HEK293T (cell line): ENCODE results near the gene TRIP4.

Source experiments
- ARNT ChIP-seq: fragments of 450-650 bp; IDR thresholded peaks from 2 replicates; pipeline ENCODE4 v1.6.1; 2017; ENCODE audit warnings: mild to moderate bottlenecking
- BHLHE40 ChIP-seq: fragments of 450-650 bp; IDR thresholded peaks from 2 replicates; pipeline ENCODE4 v1.6.1; 2016; ENCODE audit warnings: mild to moderate bottlenecking, moderate library complexity, borderline replicate concordance
- CTBP1 ChIP-seq: fragments of 450-650 bp; IDR thresholded peaks from 2 replicates; pipeline ENCODE4 v1.6.1; 2016; ENCODE audit warnings: borderline replicate concordance
- FOXA1 ChIP-seq: fragments of 450-650 bp; IDR thresholded peaks from 2 replicates; pipeline ENCODE4 v1.6.1; 2016; ENCODE audit warnings: mild to moderate bottlenecking
- FOXK2 ChIP-seq: fragments of 450-650 bp; IDR thresholded peaks from 2 replicates; pipeline ENCODE4 v1.6.1; 2016; ENCODE audit warnings: mild to moderate bottlenecking
- FOXM1 ChIP-seq: fragments of 450-650 bp; IDR thresholded peaks from 2 replicates; pipeline ENCODE4 v1.6.1; 2017; ENCODE audit warnings: mild to moderate bottlenecking, borderline replicate concordance
- HDGF ChIP-seq: fragments of 450-650 bp; IDR thresholded peaks from 2 replicates; pipeline ENCODE4 v1.6.1; 2017; ENCODE audit warnings: antibody characterized with exemption, borderline replicate concordance
- NFRKB ChIP-seq: fragments of 450-650 bp; IDR thresholded peaks from 2 replicates; pipeline ENCODE4 v1.6.1; 2016; ENCODE audit warnings: mild to moderate bottlenecking, moderate library complexity
- PKNOX1 ChIP-seq: fragments of 450-650 bp; IDR thresholded peaks from 2 replicates; pipeline ENCODE4 v1.6.1; 2016
- SP1 ChIP-seq: fragments of 450-650 bp; IDR thresholded peaks from 2 replicates; pipeline ENCODE4 v1.6.1; 2017
- TARDBP ChIP-seq: fragments of 450-650 bp; IDR thresholded peaks from 2 replicates; pipeline ENCODE4 v1.6.1; 2016
- ZNF384 ChIP-seq: fragments of 450-650 bp; IDR thresholded peaks from 2 replicates; pipeline ENCODE4 v1.6.1; 2016

- no peak for TF ChIP-seq NFRKB
- no peak for TF ChIP-seq FOXM1
- no peak for TF ChIP-seq FOXK2
- TF ChIP-seq ZNF384: no peak
- TF ChIP-seq TARDBP: no peak
- TF ChIP-seq FOXA1: no peak
- no peak for TF ChIP-seq ARNT
- TF ChIP-seq BHLHE40: no peak
- TF ChIP-seq HDGF: no peak
- no peak for TF ChIP-seq SP1
- TF ChIP-seq CTBP1: no peak
- no peak for TF ChIP-seq PKNOX1
Measured at GRCh38 chr15:64502551-64502950, 114.9 kb downstream of the TRIP4 start.
